Motor neuron (in vitro differentiated cells): ENCODE measurements around the gene IL16. TPM values are rescaled to one million over a fixed set of nuclear protein-coding genes. Genes with fewer than 3 reads are reported as not detected.

Source experiments
- ATAC-seq, 8 experiments: fragments of 200-7000 bp; cut with Tn5 transposase; replicated peaks in 6 of 8; 2 replicates each; pipeline ENCODE4 v1.8.0; 2021; ENCODE audit warnings: mild to moderate bottlenecking in 8 of 8, moderate library complexity in 8 of 8
- H3K27ac ChIP-seq, 2 donors: fragments of 250-450 bp; sonication (Bioruptor Pico); 2 replicates each; pipeline ENCODE4 v1.9.0; 2021; ENCODE audit warnings: antibody characterized with exemption in 2 of 2, mild to moderate bottlenecking in 2 of 2, moderate library complexity in 1 of 2
- H3K4me1 ChIP-seq, 2 donors: fragments of 250-450 bp; sonication (Bioruptor Pico); replicated peaks in 1 of 2; 2 replicates each; pipeline ENCODE4 v1.6.1; 2021; ENCODE audit warnings: antibody characterized with exemption in 2 of 2, mild to moderate bottlenecking in 2 of 2, moderate library complexity in 1 of 2
- H3K4me3 ChIP-seq, 5 donors: fragments of 250-450 bp; sonication (Bioruptor Pico); 2 replicates each; pipeline ENCODE4 v1.9.0; 2021; ENCODE audit warnings: antibody characterized with exemption in 5 of 5, mild to moderate bottlenecking in 5 of 5, moderate library complexity in 4 of 5
- WGBS, 10 experiments: fragments of 450-650 bp; shearing (Covaris generic); methylation state at CpG; one replicate each; pipeline ENCODE4 v1.0.0; 2022; 5-methylcytosine and 5-hydroxymethylcytosine counted together
- in situ Hi-C, 9 experiments: fragments of 400-800 bp; cut with MboI; loops; one replicate each; pipeline ENCODE4 v1.15.0; 2021; ENCODE audit warnings: low sequenced_read_pairs in 9 of 9, low pct_unique_long_range_greater_than_20kb in 2 of 9; ENCODE audit not compliant: unreplicated experiment in 9 of 9
- total RNA-seq, 8 experiments: library from RNA; unstranded; fragments of 300-600 nt; gene quantifications; 2 replicates each; pipeline versions ENCODE4 v1.2.3 to v1.2.4, GENCODE V29; 2022

IL16 gene
- total RNA-seq, 8 experiments from 2014 or later: 0.22 to 1.1 (median 0.63) TPM

GRCh38 chr15:81222007-81222406 is 25.3 kb downstream of the IL16 start:
- in situ Hi-C loops: no loop called here
- WGBS, 10 experiments: 0 to 82% (median 63%) methylated on average over 1 to 3 of the region's 3 CpGs; no CpG with 5 or more reads in 4 of the 10 experiments
- H3K4me1 ChIP-seq: no peaks in the 10 kb centered on the region
- no peak for ATAC-seq
- no peak overlapping the region for H3K27ac ChIP-seq
- H3K4me3 ChIP-seq: no peak overlapping the region

DNA sequence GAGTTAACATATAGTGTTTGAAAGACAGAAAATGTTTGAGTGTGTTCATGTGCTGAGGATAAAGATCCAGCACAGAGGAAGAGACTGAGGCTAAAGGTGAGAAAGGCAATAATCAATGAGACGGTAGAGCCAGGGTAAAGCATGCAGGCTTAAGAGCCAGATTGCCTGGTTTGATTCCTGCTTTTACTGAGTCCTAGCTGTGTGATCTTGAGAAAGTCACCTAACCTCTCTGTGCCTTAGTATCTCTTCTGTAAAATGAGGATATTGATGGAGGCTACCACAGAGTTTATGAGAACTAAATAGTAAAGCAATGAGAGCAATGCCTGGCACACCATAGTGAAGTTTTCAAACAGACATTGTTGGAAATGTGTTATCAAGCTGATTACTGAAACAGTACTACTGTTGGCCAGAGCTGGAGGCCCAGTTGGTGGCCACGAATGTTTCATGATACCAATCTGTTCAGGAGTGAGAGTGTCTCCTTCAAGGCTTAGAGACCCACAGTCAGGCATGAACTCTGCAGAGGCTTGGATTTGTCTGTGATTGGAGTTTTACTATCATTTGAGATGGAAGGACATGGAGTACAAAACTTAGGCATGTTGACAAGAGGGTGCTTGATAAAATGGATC is 26.8 kb downstream of the IL16 start:
- H3K4me3 ChIP-seq: no peak overlapping the region
- H3K4me1 ChIP-seq: no peaks in the 10 kb centered on the region
- 43 to 92% (median 60%) methylated on average over 1 to 2 of the region's 2 CpGs; no CpG with 5 or more reads in 3 of the 10 experiments for WGBS, 10 experiments
- in situ Hi-C loops: no loop called here
- no peak for ATAC-seq
- H3K27ac ChIP-seq: no peak overlapping the region

DNA sequence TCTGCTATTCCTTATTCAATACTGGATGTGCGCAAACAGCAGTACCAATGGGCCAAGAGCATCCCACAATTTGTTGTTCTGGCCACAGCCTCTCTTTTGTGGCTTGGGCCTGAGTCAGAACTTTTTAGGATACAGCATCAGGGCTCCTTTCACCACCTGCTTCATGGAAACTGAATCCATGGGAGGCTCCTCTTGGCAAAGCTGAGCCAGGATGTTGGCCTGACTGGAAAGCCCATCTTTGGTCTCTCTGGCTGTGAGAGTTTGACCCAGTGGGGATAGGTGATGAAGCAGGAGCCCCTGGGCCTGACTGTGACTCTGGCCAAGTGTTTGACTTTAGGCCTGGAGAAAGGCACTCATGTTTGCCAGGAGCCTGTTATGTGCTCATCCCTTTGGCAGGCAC is 27.6 kb downstream of the IL16 start:
- H3K27ac ChIP-seq: no peak overlapping the region
- H3K4me3 ChIP-seq: no peak overlapping the region
- in situ Hi-C loops: no loop called here
- no peak for ATAC-seq
- WGBS, 10 experiments: 20 to 100% (median 90%) methylated on average over 1 of the region's 1 CpG; no CpG with 5 or more reads in 5 of the 10 experiments
- no peaks in the 10 kb centered on the region for H3K4me1 ChIP-seq

- no peak overlapping the region for H3K27ac ChIP-seq
- WGBS, 10 experiments: 25 to 90% (median 71%) methylated on average over 2 to 8 of the region's 10 CpGs; no CpG with 5 or more reads in 4 of the 10 experiments
- no peak overlapping the region for H3K4me3 ChIP-seq
- in situ Hi-C loops: no loop called here
- H3K4me1 ChIP-seq: no peaks in the 10 kb centered on the region
- no peak for ATAC-seq
Measured at GRCh38 chr15:81225161-81225671, 28.5 kb downstream of the IL16 start.

DNA sequence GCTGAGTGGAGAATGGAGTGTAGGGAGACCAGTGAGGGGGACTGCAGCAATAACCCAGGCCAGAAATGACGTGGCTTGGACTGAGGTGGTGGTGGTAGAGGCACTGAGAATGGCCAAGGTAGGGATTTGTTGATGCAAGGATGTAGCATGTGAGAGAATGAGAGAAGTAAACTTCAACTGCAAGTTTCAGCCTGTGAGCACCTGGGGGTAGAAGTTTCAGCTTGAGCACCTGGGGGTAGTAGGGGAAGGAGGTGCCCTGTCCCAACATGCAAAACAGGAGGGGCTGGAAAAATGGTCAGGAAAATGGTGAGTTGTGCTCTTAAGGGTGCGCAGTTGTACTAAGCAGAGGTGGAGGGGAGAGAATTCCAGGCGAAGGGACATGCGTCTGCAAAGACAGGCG is 31.0 kb downstream of the IL16 start:
- Histone ChIP-seq H3K27ac (no peak overlapping the region), H3K4me1 (no peaks in the 10 kb centered on the region), H3K4me3 (no peak overlapping the region)
- ATAC-seq: no peak
- in situ Hi-C loops: no loop called here
- WGBS, 10 experiments: 17 to 100% (median 80%) methylated on average over 1 to 4 of the region's 5 CpGs; no CpG with 5 or more reads in 5 of the 10 experiments

- peak in 2 of 8 experiments; percentile 47 to 94 for ATAC-seq
- 0 to 80% (median 38%) methylated on average over 1 to 3 of the region's 3 CpGs; no CpG with 5 or more reads in 1 of the 10 experiments for WGBS, 10 experiments
- in situ Hi-C loops: no loop called here
Measured at GRCh38 chr15:81229586-81229985, 32.9 kb downstream of the IL16 start.

DNA sequence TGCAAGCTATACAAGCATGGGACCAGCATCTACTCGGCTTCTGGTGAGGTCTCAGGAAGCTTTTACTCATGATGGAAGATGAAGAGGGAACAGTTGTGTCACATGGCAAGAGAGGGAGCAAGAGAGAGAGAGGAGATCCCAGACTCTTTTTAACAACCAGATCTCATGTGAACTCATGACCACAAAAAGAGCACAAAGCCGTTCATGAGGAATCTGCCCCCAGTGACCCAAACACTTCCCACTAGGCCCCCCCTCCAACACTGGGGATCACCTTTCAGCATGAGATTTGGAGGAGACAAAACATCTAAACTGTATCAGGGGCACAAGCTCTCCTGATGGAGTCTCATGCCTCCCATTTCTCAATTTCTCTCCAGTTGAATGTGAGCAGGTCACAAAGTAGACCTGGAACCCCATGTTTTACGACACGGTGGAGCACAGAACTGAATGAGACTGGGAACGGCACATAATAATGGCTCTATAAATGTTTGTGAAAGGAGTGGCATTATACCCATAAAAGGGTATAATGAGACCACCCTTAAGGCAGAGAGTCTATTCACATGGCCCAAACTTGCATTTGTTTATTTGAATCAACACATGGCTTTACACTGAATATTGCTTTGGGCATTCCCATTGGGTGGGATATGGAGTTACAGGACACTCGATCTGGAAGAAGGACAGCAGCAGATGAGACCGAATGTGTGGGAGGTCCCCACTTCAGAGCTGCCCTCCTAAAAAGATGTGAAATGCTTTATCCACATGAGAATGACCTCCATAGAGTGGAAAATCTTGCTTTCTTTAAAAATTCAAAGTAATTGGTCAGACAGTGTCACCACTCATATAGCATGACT is 38.8 kb downstream of the IL16 start:
- Histone ChIP-seq H3K4me3 (no peak overlapping the region), H3K27ac (no peak overlapping the region), H3K4me1 (no peaks in the 10 kb centered on the region)
- peak in 1 of 8 experiments; percentile 96 for ATAC-seq
- in situ Hi-C loops: no loop called here
- 45 to 100% (median 82%) methylated on average over 1 to 5 of the region's 7 CpGs for WGBS, 10 experiments

More at GRCh38 chr15:81229586-81229985, 32.9 kb downstream of the IL16 start:
- H3K27ac ChIP-seq: no peak overlapping the region
- H3K4me1 ChIP-seq: no peaks in the 10 kb centered on the region
- no peak overlapping the region for H3K4me3 ChIP-seq

DNA sequence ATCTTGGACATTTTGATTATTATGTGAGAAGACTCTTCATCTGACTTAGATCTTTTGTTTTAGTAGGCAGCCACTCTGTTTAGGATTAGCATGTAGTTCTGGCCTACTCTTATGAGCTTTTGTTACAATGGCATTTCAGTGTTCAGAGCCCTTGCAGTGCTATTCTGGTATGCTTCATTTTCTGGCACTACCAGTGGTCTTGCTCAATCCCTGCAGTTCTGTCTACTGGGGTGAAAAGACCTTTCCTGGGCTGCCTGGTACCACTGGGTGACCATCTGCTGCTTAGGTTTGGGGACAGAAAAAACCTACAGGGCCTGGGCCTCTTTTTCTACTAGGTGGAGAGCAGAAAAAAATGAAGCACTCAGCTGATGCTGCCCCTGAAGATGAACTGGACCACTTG is 42.5 kb downstream of the IL16 start:
- no peaks in the 10 kb centered on the region for H3K4me1 ChIP-seq
- in situ Hi-C loops: no loop called here
- no peak overlapping the region for H3K4me3 ChIP-seq
- H3K27ac ChIP-seq: no peak overlapping the region
- no peak for ATAC-seq

DNA sequence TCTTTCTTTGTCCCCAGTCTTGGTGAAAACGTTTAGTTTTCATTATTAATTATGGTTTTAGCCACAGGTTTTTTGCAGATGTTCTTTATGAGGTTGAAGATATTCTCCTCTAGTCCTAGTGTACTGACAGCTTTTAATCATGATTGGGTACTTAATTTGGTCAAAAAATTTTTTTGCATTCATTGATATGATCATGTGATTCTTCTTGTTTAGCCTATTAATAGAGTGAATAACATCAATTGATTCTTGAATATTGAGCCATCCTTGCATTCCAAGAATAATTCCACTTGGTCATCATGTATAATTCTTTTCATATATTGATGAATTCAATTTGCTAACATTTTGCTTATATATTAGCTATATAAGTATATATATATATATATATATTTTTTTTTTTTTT is 46.1 kb downstream of the IL16 start:
- no peak for ATAC-seq
- in situ Hi-C loops: no loop called here
- Histone ChIP-seq H3K4me1 (no peaks in the 10 kb centered on the region), H3K4me3 (no peak overlapping the region), H3K27ac (no peak overlapping the region)
- WGBS, 10 experiments: 0 to 45% (median 7%) methylated on average over 1 of the region's 1 CpG; no CpG with 5 or more reads in 1 of the 10 experiments

DNA sequence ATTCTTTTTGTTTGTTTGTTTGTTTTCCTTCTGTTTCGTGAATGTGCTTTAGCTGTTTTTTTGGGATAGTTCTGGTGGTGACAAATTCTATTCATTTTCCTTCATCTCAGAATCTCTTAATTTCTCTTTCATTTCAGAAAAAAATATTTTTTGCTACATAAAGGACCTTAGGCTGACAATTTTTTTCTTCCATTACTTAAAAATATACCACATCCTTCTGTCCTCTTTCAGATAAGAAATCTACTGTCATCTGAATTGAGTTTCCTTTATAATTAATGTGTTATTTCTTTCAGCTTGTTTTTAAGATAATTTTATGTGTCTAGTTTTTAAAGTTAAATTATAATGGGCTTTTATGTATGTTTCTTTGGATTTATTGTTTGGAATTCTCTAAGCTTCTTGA is 47.6 kb downstream of the IL16 start:
- no peak overlapping the region for H3K4me3 ChIP-seq
- no peak for ATAC-seq
- H3K27ac ChIP-seq: no peak overlapping the region
- in situ Hi-C loops: no loop called here
- no peaks in the 10 kb centered on the region for H3K4me1 ChIP-seq
- 0 to 93% (median 55%) methylated on average over 1 of the region's 1 CpG; no CpG with 5 or more reads in 1 of the 10 experiments for WGBS, 10 experiments

DNA sequence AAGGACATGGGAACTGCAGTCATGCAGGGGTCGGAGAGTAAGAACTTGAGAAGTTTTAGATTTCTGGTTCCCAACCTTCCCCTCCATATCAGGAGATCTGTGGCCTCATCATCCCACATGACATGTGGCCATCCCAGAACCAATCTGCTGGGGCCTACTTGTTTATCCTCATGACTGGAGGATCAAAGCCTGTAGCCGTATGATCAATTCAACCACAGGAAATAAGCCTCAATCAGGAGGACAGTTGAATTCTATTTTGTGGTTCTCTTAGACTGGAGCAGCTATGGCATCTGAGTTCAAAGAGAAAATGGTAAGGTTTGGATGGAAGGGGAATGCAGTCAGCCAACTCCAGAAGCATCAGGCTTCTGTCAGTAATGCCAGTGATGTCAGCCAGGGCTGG is 57.2 kb downstream of the IL16 start:
- ATAC-seq: no peak
- no peak overlapping the region for H3K27ac ChIP-seq
- WGBS, 10 experiments: 40 to 100% (median 88%) methylated on average over 1 to 2 of the region's 2 CpGs; no CpG with 5 or more reads in 3 of the 10 experiments
- H3K4me1 ChIP-seq: no peaks in the 10 kb centered on the region
- in situ Hi-C loops: loop anchor here in 5 of 9 experiments (10.0 to 25.0 kb wide), 4 partner anchors 92 to 267 kb away; partner anchors contain the start of genes MESD (in 3 of the 5) and CFAP161 (in 1 of the 5)
- H3K4me3 ChIP-seq: no peak overlapping the region

- WGBS, 10 experiments: 37 to 79% (median 54%) methylated on average over 1 to 4 of the region's 5 CpGs; no CpG with 5 or more reads in 4 of the 10 experiments
- peak in 2 of 8 experiments; percentile 49 to 78 for ATAC-seq
- Histone ChIP-seq H3K4me1 (no peaks in the 10 kb centered on the region), H3K4me3 (no peak overlapping the region), H3K27ac (no peak overlapping the region)
- in situ Hi-C loops: loop anchor here in 5 of 9 experiments (10.0 to 25.0 kb wide), 4 partner anchors 92 to 267 kb away; partner anchors contain the start of genes MESD (in 3 of the 5) and CFAP161 (in 1 of the 5)
Measured at GRCh38 chr15:81254277-81254915, 57.7 kb downstream of the IL16 start.
